Measurements from ENCODE around the gene HDAC5.

DNA sequence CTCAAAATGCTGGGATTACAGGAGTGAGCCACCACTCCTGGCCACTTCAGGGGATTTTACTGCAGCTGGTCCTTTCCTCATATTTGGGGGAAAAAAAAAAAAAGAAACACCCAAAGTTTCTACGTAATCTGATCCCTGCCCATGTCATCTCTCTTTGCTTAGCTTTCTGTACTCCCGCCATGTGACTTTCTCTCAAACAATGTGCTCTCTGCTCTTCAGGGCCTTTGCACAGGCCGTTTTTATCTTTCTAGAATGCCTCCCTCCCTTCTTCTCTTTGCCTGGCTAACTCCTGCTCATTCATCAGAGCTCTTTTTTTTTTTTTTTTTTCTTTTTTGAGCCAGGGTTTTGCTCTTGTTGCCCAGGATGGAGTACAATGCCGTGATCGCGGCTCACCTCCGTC, 4.9 kb upstream of the HDAC5 start:
- TF ChIP-seq, protein P1, sequence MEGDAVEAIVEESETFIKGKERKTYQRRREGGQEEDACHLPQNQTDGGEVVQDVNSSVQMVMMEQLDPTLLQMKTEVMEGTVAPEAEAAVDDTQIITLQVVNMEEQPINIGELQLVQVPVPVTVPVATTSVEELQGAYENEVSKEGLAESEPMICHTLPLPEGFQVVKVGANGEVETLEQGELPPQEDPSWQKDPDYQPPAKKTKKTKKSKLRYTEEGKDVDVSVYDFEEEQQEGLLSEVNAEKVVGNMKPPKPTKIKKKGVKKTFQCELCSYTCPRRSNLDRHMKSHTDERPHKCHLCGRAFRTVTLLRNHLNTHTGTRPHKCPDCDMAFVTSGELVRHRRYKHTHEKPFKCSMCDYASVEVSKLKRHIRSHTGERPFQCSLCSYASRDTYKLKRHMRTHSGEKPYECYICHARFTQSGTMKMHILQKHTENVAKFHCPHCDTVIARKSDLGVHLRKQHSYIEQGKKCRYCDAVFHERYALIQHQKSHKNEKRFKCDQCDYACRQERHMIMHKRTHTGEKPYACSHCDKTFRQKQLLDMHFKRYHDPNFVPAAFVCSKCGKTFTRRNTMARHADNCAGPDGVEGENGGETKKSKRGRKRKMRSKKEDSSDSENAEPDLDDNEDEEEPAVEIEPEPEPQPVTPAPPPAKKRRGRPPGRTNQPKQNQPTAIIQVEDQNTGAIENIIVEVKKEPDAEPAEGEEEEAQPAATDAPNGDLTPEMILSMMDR (IDR thresholded peaks at IDR 0.05; ENCODE audit: borderline replicate concordance, extremely low read depth, low read length, poor library complexity, severe bottlenecking) = no peak
- TF ChIP-seq EZH2 (IDR thresholded peaks at IDR 0.05; ENCODE audit: borderline replicate concordance, low read depth, low read length, severe bottlenecking) = no peak

Measured in DND-41 (cell line).